Loucy (cell line): Measurements from ENCODE around the gene SPATA17.

Experiments
- EZH2phosphoT487 ChIP-seq: fragments of 200-600 bp; IDR thresholded peaks from 2 replicates; pipeline ENCODE4 v1.6.1; 2018; ENCODE audit warnings: antibody characterized with exemption, mild to moderate bottlenecking, moderate library complexity, borderline replicate concordance
- TF ChIP-seq, protein P1 (sequence below): fragments of 200-600 bp; sonication (generic); conservative IDR thresholded peaks from 2 replicates; pipeline ENCODE4 v1.5.1; 2014; ENCODE audit warnings: mild to moderate bottlenecking, antibody characterized with exemption, low read length

- TF ChIP-seq, protein P1, sequence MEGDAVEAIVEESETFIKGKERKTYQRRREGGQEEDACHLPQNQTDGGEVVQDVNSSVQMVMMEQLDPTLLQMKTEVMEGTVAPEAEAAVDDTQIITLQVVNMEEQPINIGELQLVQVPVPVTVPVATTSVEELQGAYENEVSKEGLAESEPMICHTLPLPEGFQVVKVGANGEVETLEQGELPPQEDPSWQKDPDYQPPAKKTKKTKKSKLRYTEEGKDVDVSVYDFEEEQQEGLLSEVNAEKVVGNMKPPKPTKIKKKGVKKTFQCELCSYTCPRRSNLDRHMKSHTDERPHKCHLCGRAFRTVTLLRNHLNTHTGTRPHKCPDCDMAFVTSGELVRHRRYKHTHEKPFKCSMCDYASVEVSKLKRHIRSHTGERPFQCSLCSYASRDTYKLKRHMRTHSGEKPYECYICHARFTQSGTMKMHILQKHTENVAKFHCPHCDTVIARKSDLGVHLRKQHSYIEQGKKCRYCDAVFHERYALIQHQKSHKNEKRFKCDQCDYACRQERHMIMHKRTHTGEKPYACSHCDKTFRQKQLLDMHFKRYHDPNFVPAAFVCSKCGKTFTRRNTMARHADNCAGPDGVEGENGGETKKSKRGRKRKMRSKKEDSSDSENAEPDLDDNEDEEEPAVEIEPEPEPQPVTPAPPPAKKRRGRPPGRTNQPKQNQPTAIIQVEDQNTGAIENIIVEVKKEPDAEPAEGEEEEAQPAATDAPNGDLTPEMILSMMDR, result no peak
- TF ChIP-seq EZH2phosphoT487, result no peak
These were observed 181.0 kb downstream of the SPATA17 start for GRCh38 chr1:217812175-217812574.
